Stimulated activated memory B cell treated with anti-CD40 and anti-IgM and Interleukin-4, amounts not matched to agents 10 μg/mL and 1 μg/mL and 100 μg/mL, for 72 hours (primary cell): Measurements from ENCODE around the gene GPX4.

Experiments
- ATAC-seq: fragments of 150-1000 bp; cut with Tn5 transposase; 2 replicates; pipeline ENCODE4 v1.10.0; 2021
- H3K27ac Mint-ChIP-seq: one replicate; pipeline ENCODE4 v1.8.0; 2022; ENCODE audit warnings: mild to moderate bottlenecking, mixed read lengths
- H3K27me3 Mint-ChIP-seq: one replicate; pipeline ENCODE4 v1.8.0; 2022; ENCODE audit warnings: mixed read lengths
- H3K36me3 Mint-ChIP-seq: one replicate; pipeline ENCODE4 v1.8.0; 2022; ENCODE audit warnings: mixed read lengths
- H3K4me1 Mint-ChIP-seq: one replicate; pipeline ENCODE4 v1.8.0; 2022; ENCODE audit warnings: mixed read lengths
- H3K4me3 Mint-ChIP-seq: one replicate; pipeline ENCODE4 v1.8.0; 2022; ENCODE audit warnings: mild to moderate bottlenecking, moderate library complexity, mixed read lengths
- H3K9me3 Mint-ChIP-seq: one replicate; pipeline ENCODE4 v1.8.0; 2022; ENCODE audit warnings: mixed read lengths

Gene GPX4

GRCh38 chr19:1065606-1066109 lies 38.1 kb upstream of the GPX4 start:
- H3K4me3 Mint-ChIP-seq: peak overlapping the region; percentile 94
- no peak for ATAC-seq
- H3K4me1 Mint-ChIP-seq: peaks cover 52% of the 10 kb centered on the region
- peaks cover 35% of the 10 kb centered on the region for H3K36me3 Mint-ChIP-seq
- no peaks in the 10 kb centered on the region for H3K27me3 Mint-ChIP-seq
- H3K27ac Mint-ChIP-seq: peak overlapping the region; percentile 85
- H3K9me3 Mint-ChIP-seq: peaks cover 3% of the 10 kb centered on the region

GRCh38 chr19:1066251-1066747 lies 37.5 kb upstream of the GPX4 start:
- Mint-ChIP-seq H3K9me3 (peaks cover 3% of the 10 kb centered on the region), H3K4me3 (peak overlapping the region; percentile 94), H3K27ac (peak overlapping the region; percentile 85), H3K27me3 (no peaks in the 10 kb centered on the region), H3K36me3 (peaks cover 35% of the 10 kb centered on the region), H3K4me1 (peaks cover 52% of the 10 kb centered on the region)
- no peak for ATAC-seq

GRCh38 chr19:1066748-1067340 lies 37.0 kb upstream of the GPX4 start, which contains the start of gene ARHGAP45:
Gene ARHGAP45 (plus strand): TSS chr19:1067167. CDS start chr19:1067406, 239 bp downstream.
- H3K36me3 Mint-ChIP-seq: peaks cover 34% of the 10 kb centered on the region
- peaks cover 56% of the 10 kb centered on the region for H3K4me1 Mint-ChIP-seq
- H3K27ac Mint-ChIP-seq: peak within 1 kb of the TSS; percentile 85
- H3K27me3 Mint-ChIP-seq: no peaks in the 10 kb centered on the region
- peaks cover 3% of the 10 kb centered on the region for H3K9me3 Mint-ChIP-seq
- H3K4me3 Mint-ChIP-seq: peak within 1 kb of the TSS; percentile 94
- peak; percentile 69 for ATAC-seq

GRCh38 chr19:1067341-1067957 lies 36.3 kb upstream of the GPX4 start:
- peak overlapping the region; percentile 85 for H3K27ac Mint-ChIP-seq
- no peaks in the 10 kb centered on the region for H3K27me3 Mint-ChIP-seq
- H3K36me3 Mint-ChIP-seq: peaks cover 34% of the 10 kb centered on the region
- ATAC-seq: peak; percentile 54
- H3K4me3 Mint-ChIP-seq: peak overlapping the region; percentile 94
- peaks cover 58% of the 10 kb centered on the region for H3K4me1 Mint-ChIP-seq
- peaks cover 3% of the 10 kb centered on the region for H3K9me3 Mint-ChIP-seq

GRCh38 chr19:1068009-1069001 lies 35.5 kb upstream of the GPX4 start:
- Mint-ChIP-seq H3K4me1 (peaks cover 62% of the 10 kb centered on the region), H3K27me3 (no peaks in the 10 kb centered on the region), H3K9me3 (peaks cover under 1% of the 10 kb centered on the region), H3K36me3 (peaks cover 37% of the 10 kb centered on the region), H3K4me3 (peak overlapping the region; percentile 94), H3K27ac (peak overlapping the region; percentile 85)
- peak; percentile 25 for ATAC-seq

GRCh38 chr19:1069009-1069779 lies 34.6 kb upstream of the GPX4 start:
- H3K4me1 Mint-ChIP-seq: peaks cover 62% of the 10 kb centered on the region
- H3K27me3 Mint-ChIP-seq: no peaks in the 10 kb centered on the region
- peak overlapping the region; percentile 85 for H3K27ac Mint-ChIP-seq
- peak; percentile 60 for ATAC-seq
- H3K4me3 Mint-ChIP-seq: peak overlapping the region; percentile 94
- H3K9me3 Mint-ChIP-seq: no peaks in the 10 kb centered on the region
- H3K36me3 Mint-ChIP-seq: peaks cover 38% of the 10 kb centered on the region

GRCh38 chr19:1070576-1070930 lies 33.2 kb upstream of the GPX4 start:
- ATAC-seq: no peak
- Mint-ChIP-seq H3K27ac (no peak overlapping the region), H3K9me3 (no peaks in the 10 kb centered on the region), H3K27me3 (no peaks in the 10 kb centered on the region), H3K4me1 (peaks cover 57% of the 10 kb centered on the region), H3K36me3 (peaks cover 44% of the 10 kb centered on the region), H3K4me3 (no peak overlapping the region)

GRCh38 chr19:1070931-1071791 lies 32.6 kb upstream of the GPX4 start:
- Mint-ChIP-seq H3K27me3 (no peaks in the 10 kb centered on the region), H3K27ac (peak overlapping the region; percentile 68), H3K4me1 (peaks cover 57% of the 10 kb centered on the region), H3K36me3 (peaks cover 50% of the 10 kb centered on the region), H3K4me3 (no peak overlapping the region), H3K9me3 (no peaks in the 10 kb centered on the region)
- no peak for ATAC-seq

GRCh38 chr19:1072371-1073015 lies 31.3 kb upstream of the GPX4 start:
- Mint-ChIP-seq H3K9me3 (no peaks in the 10 kb centered on the region), H3K36me3 (peaks cover 52% of the 10 kb centered on the region), H3K27ac (peak overlapping the region; percentile 68), H3K27me3 (no peaks in the 10 kb centered on the region), H3K4me3 (no peak overlapping the region), H3K4me1 (peaks cover 64% of the 10 kb centered on the region)
- ATAC-seq: no peak

- Mint-ChIP-seq H3K27me3 (no peaks in the 10 kb centered on the region), H3K27ac (peak overlapping the region; percentile 68), H3K36me3 (peaks cover 55% of the 10 kb centered on the region), H3K9me3 (no peaks in the 10 kb centered on the region), H3K4me3 (peak overlapping the region; percentile 74), H3K4me1 (peaks cover 70% of the 10 kb centered on the region)
- ATAC-seq: no peak
Measured at GRCh38 chr19:1073063-1073955, 30.5 kb upstream of the GPX4 start.

- ATAC-seq: no peak
- Mint-ChIP-seq H3K27ac (peak overlapping the region; percentile 68), H3K9me3 (no peaks in the 10 kb centered on the region), H3K36me3 (peaks cover 48% of the 10 kb centered on the region), H3K27me3 (no peaks in the 10 kb centered on the region), H3K4me1 (peaks cover 63% of the 10 kb centered on the region), H3K4me3 (peak overlapping the region; percentile 74)
Measured at GRCh38 chr19:1073956-1074517, 29.8 kb upstream of the GPX4 start.

GRCh38 chr19:1074544-1075283 lies 29.1 kb upstream of the GPX4 start:
- H3K36me3 Mint-ChIP-seq: peaks cover 43% of the 10 kb centered on the region
- H3K27me3 Mint-ChIP-seq: no peaks in the 10 kb centered on the region
- H3K4me1 Mint-ChIP-seq: peaks cover 57% of the 10 kb centered on the region
- no peaks in the 10 kb centered on the region for H3K9me3 Mint-ChIP-seq
- peak; percentile 73 for ATAC-seq
- H3K4me3 Mint-ChIP-seq: peak overlapping the region; percentile 51
- peak overlapping the region; percentile 91 for H3K27ac Mint-ChIP-seq
